ENCODE results near the gene SPTBN5. TPM values are rescaled to one million over a fixed set of nuclear protein-coding genes. Genes with fewer than 3 reads are reported as not detected.

Gene SPTBN5
- polyA plus RNA-seq (2012; ENCODE audit: insufficient read depth, insufficient read length), result not detected

DNA sequence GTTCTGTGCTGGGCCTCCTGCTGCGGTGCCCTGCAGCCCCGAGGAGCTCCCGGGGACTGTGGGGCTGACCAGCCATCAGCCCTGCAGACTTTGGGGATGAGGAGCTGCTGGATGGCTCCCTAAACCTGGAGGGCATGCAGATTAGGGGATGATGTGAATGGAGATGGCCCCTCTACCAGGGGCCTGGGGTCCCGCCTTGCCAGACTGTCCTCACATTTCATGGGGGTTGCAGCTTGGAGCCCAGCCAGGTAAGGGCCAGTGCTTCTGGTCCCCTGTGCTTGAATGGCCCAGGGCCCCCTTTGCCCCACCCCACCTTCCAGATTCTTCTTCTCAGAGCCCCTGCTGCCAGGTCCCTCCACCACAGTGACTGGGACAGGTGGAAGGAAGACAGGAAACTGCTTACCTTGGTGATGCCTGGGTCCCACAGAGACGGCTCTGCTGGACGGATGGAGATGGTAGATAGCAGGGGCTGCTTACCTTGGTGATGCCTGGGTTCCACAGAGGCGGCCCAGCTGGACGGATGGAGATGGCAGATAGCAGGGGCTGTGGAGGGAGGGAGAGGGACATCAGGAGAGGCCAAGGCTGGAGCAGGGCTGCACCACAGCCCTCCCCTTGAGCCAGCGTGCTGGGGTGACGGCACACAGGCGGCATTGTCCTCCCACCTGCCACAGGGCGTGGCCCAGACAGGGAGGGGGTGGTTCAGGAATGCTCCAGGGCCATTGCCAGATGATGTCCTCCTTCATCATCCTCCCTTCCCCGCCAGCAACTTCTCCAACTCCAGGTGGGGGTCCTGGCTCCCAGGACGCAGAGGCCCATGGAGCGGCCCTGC is at the start of gene SPTBN5:
TSS of gene SPTBN5 (minus strand) at position 632 of the 829 bp plus-strand sequence. CDS start at position 76, 556 bp downstream.
- no peak for DNase-seq (ENCODE audit: low read depth, low spot score)
- no peak within 1 kb of the TSS for H3K4me3 ChIP-seq (ENCODE audit: low read length)

DNA sequence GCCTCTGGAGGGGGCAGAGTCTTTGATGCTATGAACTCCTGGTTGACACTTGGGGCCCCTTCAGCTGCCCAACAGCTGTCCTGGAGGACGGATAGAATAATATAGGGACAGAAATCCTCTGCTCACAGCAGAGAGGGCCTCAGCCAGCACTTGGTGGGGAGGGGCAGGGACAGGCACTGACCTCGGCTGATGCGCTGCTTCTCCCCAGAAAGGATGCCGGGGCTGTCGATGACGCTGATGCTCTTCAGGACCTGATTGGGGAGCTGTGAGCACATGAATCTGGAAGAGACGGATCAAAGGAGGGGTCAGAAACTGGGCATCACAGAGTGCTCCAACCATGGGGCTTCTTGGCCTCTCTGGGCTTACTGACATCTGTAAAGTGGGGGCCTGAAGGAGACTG is 49.0 kb upstream of the SPTBN5 start:
- DNase-seq (ENCODE audit: low read depth, low spot score), result no peak
- H3K4me3 ChIP-seq (ENCODE audit: low read length), result no peak overlapping the region

DNA sequence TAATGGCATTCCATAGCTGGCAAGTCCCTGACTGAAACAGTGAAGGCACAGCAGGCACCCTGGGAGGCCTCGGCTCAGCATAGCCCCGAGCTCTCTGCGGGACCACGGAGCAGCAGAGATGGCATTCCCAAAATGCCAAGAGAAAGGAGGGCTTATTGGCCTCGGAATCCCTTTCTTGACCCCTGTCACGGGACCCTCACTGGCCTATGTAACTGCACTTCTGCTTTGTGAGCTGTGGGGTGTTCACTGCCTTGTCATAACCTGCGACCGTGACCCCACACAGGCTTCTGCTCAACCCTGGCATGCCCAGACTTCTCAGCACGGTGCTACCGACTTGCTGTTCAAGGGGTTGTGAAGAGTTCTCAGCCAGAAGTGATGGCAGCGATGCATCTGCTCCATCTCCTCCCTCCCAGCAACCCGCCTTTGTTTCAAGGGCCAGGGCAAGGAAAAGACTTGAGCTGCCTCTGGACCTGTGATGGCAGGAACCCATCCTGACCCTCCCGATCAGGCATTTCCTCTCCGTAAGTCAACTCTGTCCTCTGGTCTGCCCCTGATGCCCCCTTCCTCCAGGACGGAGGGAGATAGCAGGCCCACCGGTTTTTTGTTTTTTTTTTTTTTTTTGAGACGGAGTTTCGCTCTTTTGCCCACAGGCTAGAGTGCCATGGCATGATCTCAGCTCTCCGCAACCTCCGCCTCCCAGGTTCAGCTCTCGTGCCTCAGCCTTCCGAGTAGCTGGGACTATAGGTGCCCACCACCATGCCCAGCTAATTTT is 48.0 kb upstream of the SPTBN5 start:
- no peak for DNase-seq (ENCODE audit: low read depth, low spot score)
- no peak overlapping the region for H3K4me3 ChIP-seq (ENCODE audit: low read length)

DNA sequence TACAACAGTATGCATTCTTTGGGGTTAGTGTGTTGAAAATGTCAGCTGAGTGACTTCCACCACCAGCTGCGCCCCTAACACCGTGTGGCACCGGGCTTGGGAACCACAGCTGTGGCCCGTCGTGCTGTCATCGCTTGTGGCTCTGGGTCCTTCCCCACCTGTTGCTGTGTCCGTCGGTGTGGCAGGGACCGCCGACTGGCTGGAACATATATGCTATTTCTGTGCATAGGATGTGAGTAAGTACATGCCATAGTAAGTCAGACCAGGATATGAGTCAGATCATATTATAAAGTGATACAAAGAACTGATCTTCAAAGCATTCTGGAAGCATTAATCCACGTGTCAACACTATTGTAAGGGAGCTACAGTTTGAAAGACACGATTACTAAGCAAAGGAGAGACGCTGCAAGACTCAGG is 46.6 kb upstream of the SPTBN5 start:
- DNase-seq (ENCODE audit: low read depth, low spot score), result no peak
- no peak overlapping the region for H3K4me3 ChIP-seq (ENCODE audit: low read length)

DNA sequence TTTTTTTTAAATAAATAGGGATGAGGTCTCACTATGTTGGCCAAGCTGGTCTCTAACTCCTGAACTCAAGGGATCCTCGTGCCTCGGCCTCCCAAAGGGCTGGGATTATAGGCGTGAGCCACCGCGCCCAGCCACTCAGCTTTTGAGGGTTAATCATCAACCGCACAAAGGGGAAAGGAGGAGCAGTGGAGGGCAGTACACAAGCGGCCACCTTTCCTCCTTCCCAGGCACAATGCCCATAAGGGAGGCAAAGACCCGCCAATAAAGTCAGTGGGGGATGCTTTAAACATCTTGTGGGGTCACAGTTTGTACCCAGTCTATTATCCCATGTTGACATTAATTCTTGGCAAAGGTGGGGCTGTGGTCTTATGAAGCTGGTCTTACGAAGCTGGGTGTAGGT is 46.1 kb upstream of the SPTBN5 start:
- H3K4me3 ChIP-seq (ENCODE audit: low read length), result no peak overlapping the region
- DNase-seq (ENCODE audit: low read depth, low spot score), result no peak

DNA sequence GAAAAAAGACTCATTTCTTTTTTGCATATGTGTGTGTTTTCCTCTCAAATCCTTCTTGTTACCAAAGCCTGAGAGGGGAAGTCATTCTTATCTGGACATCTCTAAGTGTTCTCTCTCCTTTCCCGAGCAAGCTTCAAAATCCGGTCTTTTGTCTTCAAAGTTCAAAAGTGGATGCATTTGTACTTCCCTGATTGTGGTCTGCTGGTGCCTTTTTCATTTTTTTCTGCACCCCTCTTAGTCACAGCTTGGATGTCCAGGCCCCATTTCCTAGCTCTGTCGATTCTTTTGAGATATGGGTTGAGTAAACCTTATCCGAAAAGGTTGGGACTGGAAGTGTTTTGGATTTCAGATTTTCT is 43.7 kb upstream of the SPTBN5 start:
- H3K4me3 ChIP-seq (ENCODE audit: low read length), result no peak overlapping the region
- peak; percentile 8 for DNase-seq (ENCODE audit: low read depth, low spot score)

DNA sequence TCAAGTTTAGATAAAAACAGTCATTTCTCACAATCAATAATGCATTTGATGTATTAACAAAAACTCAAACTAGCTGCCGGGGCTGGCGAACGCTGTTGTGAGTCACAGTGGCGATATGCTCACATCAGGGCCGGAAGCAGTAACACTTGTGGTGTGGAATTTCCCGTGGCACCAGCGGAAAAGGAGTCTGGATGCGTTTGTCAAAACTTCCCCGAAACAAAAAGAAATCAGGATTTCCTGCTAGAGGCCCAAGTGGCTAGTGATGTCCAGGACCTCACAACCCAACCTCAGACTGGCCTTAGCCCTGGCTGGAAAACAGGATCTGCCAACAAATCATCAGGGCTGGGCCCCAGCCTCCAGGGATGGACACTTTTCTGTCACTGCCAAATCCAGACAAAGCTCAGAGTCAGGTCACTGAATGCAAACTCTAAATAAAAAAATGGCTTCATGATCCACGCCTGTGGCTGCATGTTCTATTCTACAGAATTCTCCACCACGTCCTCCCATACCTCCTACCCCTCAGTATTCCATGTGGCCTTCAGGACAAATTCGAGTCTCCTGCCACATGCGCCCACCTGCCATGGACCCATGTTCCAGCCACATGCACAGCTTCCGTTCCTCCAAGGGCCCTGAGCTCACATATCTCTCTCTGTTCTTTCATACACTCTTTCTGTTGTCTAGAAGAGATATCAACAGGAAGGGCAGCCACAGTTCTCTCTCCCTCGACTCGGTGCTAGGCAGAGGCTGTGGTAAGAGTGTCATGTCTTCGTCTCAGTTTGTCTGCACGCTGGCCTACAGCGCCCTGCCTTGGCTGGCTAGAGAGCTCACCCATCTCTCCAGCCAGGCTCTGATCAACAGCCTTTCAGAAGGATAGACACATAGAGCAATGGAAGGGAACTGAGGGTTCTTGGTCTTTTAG is 43.1 kb upstream of the SPTBN5 start:
- peak; percentile 55 for DNase-seq (ENCODE audit: low read depth, low spot score)

DNA sequence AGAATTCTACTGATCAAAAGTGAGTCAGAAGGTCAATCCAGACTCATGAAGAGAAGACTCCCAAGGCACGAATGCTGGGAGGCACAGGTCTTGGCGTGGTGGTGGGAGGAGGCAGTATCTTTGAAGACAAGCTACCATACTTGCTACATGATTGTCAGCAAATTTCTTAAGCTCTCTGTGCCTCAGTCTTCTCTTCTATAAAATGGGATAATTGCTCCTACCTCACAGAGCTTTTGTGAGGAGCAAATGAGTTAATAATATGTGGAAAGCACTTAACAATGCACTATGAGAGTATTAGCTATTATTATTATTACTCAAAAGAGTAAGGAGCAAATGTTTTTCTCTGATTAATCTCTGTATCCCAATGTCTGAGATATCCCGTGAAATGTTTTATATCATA is 42.3 kb upstream of the SPTBN5 start:
- DNase-seq (ENCODE audit: low read depth, low spot score), result no peak
- H3K4me3 ChIP-seq (ENCODE audit: low read length), result no peak overlapping the region

More for the DNA sequence above, 43.1 kb upstream of the SPTBN5 start:
- H3K4me3 ChIP-seq (ENCODE audit: low read length), result no peak overlapping the region

DNA sequence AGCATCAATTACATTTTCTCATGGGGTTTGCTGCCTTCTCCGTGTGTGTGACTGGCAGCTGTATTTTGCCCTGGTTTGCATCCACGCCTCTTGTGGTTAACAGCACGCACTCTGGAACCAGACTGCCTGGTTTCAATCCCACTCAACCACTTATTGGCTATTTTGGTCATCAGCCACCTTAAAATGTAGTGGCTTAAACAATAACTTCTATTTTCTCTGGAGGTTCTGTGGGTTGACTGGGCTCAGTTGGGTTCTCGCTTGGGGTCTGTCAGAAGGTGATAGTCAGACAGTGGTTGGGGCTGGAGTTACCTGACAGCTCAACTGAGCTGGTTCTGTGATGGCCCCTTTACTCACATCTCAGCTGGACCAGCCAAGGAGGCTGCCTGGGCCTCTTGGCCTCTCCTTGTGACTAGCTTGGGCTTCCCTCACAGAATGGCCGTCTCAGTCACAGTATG is 41.7 kb upstream of the SPTBN5 start:
- no peak overlapping the region for H3K4me3 ChIP-seq (ENCODE audit: low read length)
- DNase-seq (ENCODE audit: low read depth, low spot score), result peak; percentile 17

DNA sequence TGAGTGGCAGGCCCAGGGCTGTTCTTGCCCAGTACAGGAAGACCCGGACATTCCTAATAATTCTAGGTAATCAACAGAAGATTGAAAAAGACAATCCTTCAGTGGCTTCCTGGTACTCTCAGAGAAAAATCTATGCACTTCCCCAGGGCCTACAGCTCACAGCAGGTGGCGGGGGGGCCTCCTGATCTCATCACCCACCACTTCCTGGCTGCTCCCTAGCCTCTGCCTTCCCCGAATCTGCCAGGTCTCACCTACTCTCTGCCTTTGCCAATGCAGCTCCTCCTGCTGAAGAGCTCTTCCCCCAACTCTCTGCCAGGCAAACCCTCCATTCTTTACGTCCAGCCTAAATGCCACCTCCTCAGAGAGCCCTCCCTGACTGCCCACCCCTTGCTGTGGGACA is 41.0 kb upstream of the SPTBN5 start:
- peak; percentile 77 for DNase-seq (ENCODE audit: low read depth, low spot score)
- H3K4me3 ChIP-seq (ENCODE audit: low read length), result no peak overlapping the region; the same call in 1 of the 2 replicates

DNA sequence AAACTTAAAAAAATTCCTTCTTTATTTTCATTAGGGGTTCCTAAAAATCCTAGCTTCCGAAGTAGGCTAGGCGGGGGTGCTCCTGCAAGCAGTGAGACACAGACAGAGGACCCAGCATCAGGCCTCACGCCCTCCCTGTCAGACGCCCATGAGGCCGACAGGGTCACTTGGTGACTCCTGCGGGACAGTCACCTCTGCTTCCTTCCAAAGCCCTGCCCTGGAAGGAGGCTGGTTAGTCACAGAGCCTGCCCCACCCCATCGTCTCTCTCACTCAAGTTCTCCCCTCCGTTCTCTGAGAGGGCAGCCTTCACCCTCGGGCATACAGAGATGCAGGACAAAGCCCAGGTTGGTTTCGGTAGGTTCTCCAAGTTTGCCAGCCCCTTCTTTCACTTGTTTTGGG is 39.9 kb upstream of the SPTBN5 start:
- no peak for DNase-seq (ENCODE audit: low read depth, low spot score)
- H3K4me3 ChIP-seq (ENCODE audit: low read length), result no peak overlapping the region

DNA sequence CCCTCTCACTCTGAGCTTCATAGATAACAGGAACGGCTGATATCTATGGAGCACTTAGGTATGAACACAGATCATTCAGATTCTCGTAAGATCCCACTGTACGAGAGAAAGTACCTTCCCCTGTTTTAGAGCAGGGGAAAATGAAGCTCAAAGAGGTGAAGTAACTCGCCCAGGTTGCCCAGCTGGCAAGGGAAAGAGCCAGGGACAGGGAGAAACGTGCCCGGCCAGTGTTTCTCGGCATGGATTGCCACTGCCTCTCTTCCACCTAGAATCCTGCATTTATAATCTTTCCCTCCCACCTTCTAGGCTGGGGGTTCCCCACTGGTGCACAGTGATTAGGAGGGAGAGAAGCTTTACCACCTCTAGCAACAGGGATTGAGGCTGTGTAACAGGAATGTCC is 39.5 kb upstream of the SPTBN5 start:
- no peak overlapping the region for H3K4me3 ChIP-seq (ENCODE audit: low read length)

DNA sequence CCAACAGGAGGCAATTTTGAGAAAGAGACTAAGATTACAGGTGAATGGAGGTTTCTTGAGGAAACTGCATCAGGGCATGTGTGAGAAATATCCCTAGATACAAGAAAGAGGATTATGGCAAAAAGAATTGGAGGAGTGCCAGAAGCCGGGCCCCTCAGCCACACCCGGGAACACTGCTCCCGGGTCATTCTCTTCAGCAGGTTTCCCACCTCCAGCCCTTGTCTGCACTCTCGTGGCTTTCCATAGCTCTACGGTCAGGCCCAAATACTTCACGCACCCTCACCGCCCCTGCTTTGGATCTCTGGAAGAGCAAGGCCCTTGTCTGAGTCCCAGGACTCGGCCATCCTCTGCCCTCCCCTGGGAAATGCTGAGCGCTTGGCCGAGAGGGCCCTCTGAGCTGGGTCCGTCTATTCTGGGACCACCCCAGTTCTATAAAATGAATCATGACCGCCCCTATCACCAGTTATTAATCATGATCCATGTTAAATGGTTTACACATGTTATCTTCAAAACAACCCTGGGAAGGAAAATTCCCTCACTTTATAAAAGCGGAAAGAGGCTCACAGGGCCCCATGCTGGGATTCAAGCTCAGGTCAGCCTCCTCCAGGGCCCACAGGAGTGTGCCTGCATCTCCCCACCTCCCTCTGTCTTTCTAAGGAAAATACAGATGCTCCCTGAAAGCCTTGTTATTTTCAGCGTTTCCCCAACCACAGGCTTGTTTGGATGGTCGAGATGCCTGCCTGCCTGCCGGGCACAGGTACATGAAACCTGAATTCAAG is 38.8 kb upstream of the SPTBN5 start:
- H3K4me3 ChIP-seq (ENCODE audit: low read length), result no peak overlapping the region
- DNase-seq (ENCODE audit: low read depth, low spot score), result no peak

More for the DNA sequence above, 39.5 kb upstream of the SPTBN5 start:
- no peak for DNase-seq (ENCODE audit: low read depth, low spot score)

DNA sequence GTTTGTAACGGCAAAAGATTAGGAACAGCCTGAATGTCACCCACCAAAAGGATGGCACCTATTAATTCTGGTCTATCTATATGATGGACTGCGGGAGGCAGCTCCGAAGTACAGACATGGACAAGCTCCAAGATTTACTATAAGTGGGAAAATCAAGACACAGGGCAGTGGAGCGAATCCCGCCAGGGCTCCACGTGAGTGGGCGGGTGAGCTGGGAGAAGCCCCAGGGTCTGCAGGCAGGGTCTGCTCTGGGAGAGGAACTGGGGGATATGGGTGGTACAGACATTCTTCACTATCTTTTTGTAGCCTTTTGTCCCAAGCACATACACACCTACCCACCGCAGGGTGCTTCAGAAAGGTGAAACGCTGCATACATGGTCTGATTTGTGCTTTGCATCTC is 38.2 kb upstream of the SPTBN5 start:
- no peak overlapping the region for H3K4me3 ChIP-seq (ENCODE audit: low read length)
- no peak for DNase-seq (ENCODE audit: low read depth, low spot score)

DNA sequence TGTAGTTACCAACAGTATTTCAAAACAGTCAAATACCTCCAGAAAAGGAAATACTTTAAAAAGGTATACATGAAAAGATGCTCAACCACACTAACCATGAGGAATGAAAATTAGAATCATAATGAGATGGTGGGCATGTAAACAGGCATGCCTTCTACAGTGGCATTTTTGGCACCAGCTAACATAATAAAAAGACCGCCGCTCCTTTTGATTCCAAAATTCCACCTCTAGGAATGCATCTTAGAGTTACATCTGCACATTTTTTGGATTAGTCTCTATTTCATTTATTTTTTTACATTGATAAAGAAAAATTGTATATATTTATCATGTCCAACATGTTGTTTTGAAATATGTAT is 37.0 kb upstream of the SPTBN5 start:
- H3K4me3 ChIP-seq (ENCODE audit: low read length), result no peak overlapping the region

DNA sequence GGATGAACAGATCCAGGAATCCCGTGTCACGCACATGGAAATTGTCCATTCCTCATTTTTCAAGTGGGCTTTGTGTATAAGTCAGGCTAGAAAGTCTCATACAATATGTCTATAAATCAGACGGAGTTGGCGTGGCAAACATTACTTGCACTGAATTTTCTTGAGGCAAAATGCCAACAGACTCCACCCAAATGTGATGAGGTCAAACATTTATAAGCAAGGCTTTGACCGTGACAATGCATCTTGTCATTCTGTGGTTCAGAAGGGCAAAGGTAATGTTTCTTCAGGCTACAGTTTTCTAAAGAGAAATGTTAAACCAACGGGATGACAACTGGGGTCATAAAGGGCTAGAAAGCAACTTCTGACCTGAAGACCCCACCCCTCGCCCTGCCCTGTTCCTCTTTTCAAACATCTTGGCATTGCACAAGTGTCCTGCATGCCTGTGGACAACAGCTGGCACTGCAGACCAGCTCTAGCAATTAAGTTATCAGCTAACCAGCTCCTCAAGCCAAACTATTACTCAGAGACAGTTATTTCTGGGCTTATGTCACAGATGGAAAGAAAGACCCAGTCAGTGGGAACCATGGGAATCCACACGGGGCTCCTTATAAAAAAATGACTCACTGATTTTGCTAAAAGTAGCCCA is 36.5 kb upstream of the SPTBN5 start:
- no peak for DNase-seq (ENCODE audit: low read depth, low spot score)
- H3K4me3 ChIP-seq (ENCODE audit: low read length), result no peak overlapping the region

More for the DNA sequence above, 37.0 kb upstream of the SPTBN5 start:
- no peak for DNase-seq (ENCODE audit: low read depth, low spot score)

DNA sequence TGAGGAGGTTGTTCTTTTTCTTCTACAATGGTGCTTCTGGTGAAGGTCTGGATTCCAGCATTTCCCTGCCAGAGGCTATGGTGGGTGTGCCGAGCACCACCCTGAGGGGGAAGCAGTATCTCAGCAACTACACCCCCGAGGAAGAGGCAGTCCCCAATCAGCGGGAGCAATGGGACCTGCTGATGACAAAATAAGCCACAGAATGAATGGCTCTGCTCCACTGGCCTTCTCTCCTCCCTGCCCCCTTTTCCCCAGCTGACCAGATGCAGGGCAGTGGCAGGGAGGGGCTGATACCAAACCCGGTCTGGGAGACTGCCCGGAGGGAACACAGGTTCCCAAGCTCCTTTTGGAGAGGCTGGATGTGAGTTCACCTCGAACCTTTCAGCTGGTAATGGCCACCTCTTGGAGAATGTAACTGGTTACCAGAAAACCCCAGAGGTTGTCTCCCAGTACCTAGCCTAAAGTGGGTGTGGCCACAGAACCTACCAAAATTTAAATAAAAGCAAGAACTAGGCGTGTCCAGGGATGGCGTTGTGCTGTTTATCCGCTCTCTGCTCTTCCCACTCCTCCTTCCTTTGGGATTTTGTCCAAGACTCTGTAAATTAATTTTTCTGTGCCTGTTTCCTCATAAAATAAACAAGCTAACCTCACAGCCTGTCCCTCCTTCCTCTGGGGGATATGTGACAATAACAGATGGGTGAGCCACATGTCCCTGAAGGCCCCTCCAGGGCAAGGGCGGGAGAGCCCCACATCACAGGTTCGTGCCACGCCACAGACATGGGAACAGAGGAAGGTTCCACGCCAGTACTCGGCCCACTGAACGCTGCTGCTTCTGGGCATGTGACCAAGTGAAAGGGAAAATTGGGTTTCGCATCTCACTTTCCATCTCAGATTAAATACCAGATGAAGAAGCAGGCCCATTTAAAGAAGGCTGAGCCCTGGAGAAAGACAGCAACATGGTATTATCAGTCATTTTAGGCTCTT is 35.1 kb upstream of the SPTBN5 start:
- DNase-seq (ENCODE audit: low read depth, low spot score), result no peak
- H3K4me3 ChIP-seq (ENCODE audit: low read length), result no peak overlapping the region

All from Jurkat, Clone E6-1 (cell line).